ENCODE measurements around the gene SIRPA.

The SIRPA gene

DNA sequence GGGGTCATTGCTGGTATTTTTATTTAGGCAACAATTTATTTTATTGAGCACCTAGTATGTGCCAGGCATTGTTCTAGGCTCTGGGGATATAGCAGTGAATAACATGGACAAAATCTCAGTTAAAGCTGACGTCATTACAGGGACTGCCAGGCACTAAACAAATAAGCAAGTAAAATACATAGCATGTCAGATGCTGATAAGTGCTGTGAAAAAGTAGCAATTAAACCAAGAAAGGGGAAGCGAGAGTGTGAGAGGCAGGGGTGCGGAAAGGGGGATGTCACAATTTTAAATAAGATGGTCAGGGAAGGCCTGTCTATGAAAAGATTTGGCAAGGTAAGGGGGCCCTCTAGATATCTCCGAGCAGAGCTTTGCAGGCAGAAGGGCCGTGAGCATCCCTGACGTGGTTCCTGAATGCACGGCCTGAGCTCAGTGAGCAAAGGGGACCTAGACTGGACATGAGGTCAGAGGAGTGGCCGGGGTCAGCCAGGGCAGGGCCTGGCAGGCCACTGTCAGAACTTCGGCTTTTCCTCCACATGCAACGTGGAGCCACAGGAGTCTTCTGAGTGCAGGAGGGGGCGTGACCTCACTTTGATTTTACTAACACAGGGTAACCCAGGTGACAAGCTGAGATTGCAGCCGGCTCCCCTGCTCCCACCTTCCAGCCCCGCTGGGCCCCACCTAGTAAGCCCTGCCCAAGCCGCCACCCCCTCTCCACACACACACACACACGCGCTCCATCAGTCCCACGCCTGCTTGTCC is 24.2 kb upstream of the SIRPA start:
- DNase-seq: no peak

- no peak for DNase-seq
Measured at GRCh38 chr20:1871807-1872458, 23.3 kb upstream of the SIRPA start.

GRCh38 chr20:1872459-1873097 is 22.6 kb upstream of the SIRPA start:
- no peak for DNase-seq

GRCh38 chr20:1874450-1875182 is 20.6 kb upstream of the SIRPA start:
- DNase-seq: no peak

GRCh38 chr20:1875183-1875554 is 20.0 kb upstream of the SIRPA start:
- DNase-seq: no peak

DNA sequence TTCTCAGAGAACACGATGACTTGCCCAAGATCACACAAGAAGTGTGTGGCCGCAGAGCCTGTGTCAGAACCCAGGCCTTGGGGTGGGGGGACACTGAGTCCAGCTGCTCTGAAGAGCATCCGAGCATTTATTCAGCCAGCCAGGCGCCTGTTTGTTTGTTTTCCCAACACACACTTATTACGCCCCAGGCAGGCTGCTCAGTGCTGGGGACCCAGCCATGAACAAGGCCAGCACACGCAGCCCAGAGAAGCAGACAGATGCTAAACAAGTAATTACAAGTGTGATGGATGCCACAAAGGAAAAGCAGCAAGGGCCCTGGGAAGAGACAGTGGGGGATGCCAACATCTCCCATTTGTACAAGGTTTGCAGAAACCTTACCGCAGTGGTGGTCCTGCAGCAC is 19.4 kb upstream of the SIRPA start:
- no peak for DNase-seq

DNA sequence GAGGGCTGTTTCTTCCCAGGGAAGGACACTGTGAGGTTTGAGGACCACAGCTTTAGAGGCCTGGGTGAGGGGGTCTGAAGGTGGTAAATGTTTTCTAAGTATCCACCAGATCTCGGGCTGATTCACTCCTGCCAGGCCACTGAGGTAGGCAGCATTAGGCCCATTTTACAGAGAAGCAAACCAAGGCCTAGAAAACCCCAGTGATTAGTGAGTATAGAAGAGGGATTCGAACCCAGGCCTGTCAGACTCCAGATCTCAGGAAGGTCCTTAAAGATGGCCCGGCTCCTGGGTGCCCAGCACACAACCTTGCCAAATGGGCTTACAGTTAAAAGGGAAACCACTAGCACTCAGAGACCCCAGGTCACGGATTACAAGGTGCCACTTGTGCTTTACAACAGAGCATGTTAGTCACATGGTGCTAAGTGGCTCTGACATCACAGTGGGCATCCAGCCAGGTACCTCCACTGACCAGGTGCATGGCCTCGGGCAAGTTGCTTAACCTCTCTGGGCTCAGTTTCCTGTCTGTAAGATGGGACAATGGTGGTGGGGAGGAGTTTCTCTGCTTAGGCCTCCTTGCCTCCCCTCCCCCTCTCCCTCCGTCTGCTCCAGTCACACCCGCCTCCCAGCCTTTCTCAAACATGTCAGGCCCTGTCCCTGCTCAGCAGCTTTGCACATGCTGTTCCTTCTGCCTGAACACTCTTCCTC is 18.8 kb upstream of the SIRPA start:
- DNase-seq: no peak

DNA sequence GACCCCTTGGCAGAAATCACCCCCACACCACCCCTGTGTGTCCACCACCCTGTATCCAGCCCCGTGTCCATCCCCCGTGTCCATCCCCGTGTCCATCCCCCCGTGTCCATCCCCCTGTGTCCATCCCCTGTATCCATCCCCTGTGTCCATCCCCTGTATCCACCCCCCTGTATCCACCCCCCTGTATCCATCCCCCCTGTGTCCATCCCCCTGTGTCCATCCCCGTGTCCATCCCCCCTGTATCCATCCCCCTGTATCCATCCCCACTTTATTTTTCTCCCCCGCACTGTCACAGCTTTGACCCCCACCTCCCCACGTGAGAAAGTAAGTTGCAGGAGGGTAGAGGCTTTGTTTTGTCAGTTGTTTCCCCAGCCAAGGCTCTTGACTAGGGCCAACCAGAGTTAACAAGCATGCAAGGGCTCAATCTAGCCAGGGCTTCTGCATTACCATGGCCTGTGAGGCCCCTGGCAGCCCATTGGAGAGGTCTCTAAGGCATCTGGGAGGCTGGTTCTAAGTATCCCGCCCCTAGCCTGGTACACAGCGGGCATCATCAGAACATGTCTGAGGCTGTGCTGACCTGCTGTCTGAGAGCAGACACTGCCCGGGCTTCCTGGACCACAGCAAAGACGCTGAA is 18.1 kb upstream of the SIRPA start:
- DNase-seq: no peak

- DNase-seq: no peak
Measured at GRCh38 chr20:1877609-1878200, 17.5 kb upstream of the SIRPA start.

DNA sequence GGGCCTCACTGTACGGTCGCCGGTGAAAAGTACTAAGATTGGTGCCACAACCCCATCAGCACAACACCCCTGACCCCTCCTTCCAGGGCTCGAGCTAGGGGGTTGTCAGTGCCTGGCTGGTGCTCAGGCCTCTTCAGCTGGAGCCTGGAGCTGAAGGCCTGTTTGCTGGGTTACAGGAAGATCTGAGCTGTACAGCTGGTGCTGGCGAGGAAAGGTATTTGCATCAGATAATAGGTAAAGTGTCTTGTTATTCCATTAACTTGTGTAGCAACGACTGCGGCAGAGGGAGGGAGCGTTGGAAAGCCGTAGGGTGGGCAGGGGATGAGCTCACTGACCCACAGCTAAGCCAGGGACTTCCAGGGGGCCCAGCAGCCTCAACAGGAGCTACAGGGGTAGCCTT is 15.8 kb upstream of the SIRPA start:
- no peak for DNase-seq

- DNase-seq: no peak
Measured at GRCh38 chr20:1879934-1880333, 15.3 kb upstream of the SIRPA start.

GRCh38 chr20:1880529-1881239 is 14.5 kb upstream of the SIRPA start:
- DNase-seq: no peak

DNA sequence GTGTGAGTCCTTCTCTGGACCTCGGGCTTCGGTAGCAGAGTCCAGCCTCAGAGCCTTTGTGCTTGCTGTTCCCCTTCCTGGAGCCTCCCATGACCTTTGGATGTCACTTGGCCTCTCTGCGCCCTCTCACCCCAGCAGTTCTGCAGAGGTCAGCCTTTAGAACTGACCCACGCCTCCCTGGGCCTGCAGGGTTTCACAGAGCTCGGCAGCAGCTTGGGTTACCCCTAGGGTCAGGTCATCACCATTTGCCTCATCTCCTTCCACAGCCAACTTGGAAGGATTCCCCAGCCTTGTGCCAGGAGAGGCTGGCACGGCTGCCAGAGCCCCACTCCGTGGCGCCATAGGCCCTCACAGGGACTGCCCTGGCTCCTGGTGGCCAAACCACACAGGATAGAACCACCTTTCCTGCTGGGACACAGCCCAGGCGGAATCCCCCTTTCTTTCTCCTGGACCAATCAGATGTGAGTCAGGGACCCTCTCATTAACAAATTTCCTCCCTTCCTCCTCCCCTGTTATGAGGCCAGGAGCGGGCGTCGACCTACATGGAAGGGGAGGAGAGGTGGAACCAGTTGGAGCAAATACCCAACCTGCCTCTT is 13.9 kb upstream of the SIRPA start:
- DNase-seq: no peak

DNA sequence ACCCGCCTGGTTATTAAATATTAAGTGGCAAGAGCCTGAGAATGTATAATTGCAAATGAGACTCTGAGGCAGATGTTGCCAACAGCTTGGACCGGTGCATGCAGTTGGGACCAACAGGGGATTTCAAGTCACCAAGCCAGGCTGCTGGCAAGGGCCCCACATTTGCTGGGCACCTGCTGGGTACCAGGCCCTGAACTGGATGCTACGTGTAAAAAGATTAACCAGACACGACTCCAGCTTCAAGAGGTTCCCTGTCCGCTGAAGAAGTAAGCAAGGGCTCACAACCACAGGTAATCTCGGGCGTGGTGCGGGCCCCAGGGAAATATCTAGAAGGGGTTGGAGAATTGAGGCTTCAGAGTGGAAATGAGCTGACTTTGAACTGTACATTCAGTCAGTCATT is 13.2 kb upstream of the SIRPA start:
- DNase-seq: no peak

DNA sequence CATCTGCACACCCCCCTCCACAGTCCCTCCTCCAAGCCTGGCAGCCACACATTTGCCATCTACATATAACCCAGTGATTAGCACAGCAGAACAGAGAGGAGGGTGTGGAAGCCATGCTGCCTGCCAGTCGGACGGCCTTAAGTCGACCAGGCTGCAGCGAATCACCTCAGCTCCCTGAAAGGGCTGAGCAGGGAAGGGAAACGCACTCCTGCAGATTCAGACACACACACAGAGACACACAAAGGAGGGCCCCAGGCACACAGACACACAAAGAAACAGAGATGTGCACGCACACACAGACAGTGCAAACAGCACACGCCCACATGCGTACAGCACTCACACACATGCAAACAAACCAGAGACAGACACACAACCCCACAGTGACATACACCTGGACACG is 11.2 kb upstream of the SIRPA start:
- DNase-seq: no peak

DNA sequence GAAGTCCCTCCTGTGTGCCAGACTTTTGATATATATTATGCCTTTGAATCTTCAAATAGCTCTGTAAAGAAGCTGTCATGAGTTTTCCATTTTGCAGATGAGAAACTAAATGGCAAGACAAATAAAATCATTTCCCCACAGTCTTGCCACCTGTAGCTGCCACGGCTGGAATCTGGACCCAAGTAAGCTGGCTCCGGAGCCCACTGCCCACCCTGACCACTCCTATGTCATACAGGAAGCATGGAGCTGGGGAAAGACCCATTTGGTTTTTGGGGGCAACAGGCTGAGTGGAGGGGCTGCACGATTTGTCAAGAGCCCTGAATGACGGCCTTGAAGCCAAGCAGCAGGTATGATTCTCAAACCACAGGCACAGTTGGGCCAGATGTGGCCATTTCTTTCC is 10.0 kb upstream of the SIRPA start:
- DNase-seq: no peak

DNA sequence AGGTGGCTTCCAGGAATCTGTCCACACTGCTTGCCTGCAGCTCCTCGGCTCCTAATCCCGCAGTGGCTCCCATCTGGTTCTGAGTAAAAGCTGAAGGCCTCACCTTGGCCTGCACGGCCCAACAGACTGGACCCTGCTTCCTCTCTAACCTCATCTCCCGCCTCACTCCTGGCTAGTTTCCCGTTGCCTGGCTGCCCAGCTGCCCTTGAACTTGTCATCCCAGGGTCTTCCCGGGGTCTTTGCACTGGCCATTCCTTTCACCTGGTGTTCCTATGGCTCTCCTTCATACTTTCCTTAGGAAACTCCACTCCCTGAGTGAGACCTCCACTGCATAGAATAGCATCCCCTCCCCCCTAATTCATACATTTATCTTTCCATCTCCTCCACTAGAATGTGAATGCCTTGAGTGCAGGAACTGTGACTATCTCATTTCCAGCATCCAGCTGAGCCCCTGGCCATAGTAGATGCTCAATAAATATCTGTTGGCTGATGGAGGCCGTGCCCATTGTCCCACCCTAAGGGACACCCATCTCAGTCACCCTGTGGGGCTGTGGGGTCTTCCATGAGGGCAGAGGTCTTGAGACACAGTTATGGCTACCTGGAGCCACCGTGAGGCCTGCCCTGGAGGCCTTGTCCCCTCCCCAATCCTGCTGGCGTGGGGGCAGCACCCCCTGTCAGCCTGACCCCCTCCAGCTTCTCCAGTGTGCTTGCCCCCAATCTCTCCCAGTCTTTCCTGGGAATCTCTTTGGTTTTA is 9.1 kb upstream of the SIRPA start:
- no peak for DNase-seq

DNA sequence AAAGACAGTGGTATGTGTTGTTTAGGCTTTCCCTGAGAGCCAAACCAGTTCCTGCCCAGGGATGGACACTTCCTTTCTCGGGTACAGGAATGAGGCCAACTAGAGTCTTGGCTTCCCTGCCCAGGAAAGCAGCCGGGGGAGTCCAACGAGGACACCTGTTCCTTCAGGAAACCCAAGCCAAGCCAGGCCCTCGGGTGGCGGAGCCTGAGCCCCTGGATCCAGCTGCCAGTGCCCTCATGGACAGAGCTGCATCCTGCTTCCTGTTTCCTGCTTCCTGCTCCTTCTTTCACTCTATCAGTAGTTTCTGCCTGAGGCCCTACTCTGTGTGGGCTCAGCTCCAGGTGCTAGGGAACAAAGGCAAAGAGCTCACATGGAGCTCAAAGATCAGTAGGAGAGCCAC is 7.9 kb upstream of the SIRPA start:
- DNase-seq: no peak

DNA sequence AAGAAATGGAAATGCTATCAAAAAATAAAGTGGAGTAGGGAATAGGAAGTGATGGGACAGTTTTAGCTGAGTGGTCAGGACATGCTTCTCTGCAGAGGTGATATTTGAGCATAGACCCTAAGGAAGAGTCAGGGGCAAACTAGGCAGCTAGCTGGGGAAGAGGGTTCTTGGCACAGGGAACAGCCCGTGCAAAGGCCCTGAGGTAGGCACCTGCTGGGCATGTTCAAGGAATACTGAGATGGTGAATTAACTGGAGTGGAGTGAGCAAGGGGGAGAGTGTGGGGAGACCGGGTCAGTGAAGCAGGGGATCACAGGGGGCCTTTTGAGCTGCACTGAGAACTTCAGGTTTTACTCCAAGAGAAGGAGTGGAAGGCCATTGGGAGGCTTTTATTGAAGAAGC is 7.5 kb upstream of the SIRPA start:
- no peak for DNase-seq

GRCh38 chr20:1888796-1889463 is 6.3 kb upstream of the SIRPA start:
- DNase-seq: no peak
